Putamen (tissue), 1 donor: ENCODE results near the gene WFDC9.
"Not testable (repeated sequence)": the region's sequence is repeated elsewhere in the genome, so short reads cannot be mapped to it uniquely, and the experiment has no call there.

Experiments
- DNase-seq: peaks from one replicate; pipeline ENCODE4 v3.0.0-alpha.2; 2016; ENCODE audit warnings: low spot score

WFDC9 gene

GRCh38 chr20:45631184-45631583, at the start of gene WFDC9:
TSS of gene WFDC9 (minus strand) at chr20:45631284. CDS start at chr20:45610181, 21,103 bp downstream.
- no peak for DNase-seq

- no peak for DNase-seq
Measured at GRCh38 chr20:45679650-45680049, 48.6 kb upstream of the WFDC9 start.

GRCh38 chr20:45672765-45673164, 41.7 kb upstream of the WFDC9 start:
- no peak for DNase-seq

- no peak for DNase-seq
Measured at GRCh38 chr20:45670139-45670538, 39.1 kb upstream of the WFDC9 start, which contains the start of gene WFDC11. TSS of gene WFDC11 (minus strand) at chr20:45670239. CDS start at chr20:45650600, 19,639 bp downstream.

GRCh38 chr20:45657038-45657437, 26.0 kb upstream of the WFDC9 start:
- not testable (repeated sequence) for DNase-seq

GRCh38 chr20:45651726-45652125, 20.6 kb upstream of the WFDC9 start:
- not testable (repeated sequence) for DNase-seq

- no peak for DNase-seq
Measured at GRCh38 chr20:45649312-45649863, 18.3 kb upstream of the WFDC9 start.

GRCh38 chr20:45647441-45648050, 16.5 kb upstream of the WFDC9 start:
- no peak for DNase-seq

GRCh38 chr20:45646875-45647274, 15.8 kb upstream of the WFDC9 start:
- no peak for DNase-seq

GRCh38 chr20:45645869-45646268, 14.8 kb upstream of the WFDC9 start:
- DNase-seq: not testable (repeated sequence)

- not testable (repeated sequence) for DNase-seq
Measured at GRCh38 chr20:45641076-45641475, 10.0 kb upstream of the WFDC9 start.

GRCh38 chr20:45639687-45640086, 8.6 kb upstream of the WFDC9 start:
- DNase-seq: no peak

GRCh38 chr20:45636513-45636912, 5.4 kb upstream of the WFDC9 start:
- no peak for DNase-seq

GRCh38 chr20:45630371-45630770, 713 bp downstream of the WFDC9 start:
- DNase-seq: no peak

GRCh38 chr20:45629496-45630100, 1.5 kb downstream of the WFDC9 start, which contains the start of gene WFDC10A:
TSS of gene WFDC10A (plus strand) at chr20:45629739. CDS start at chr20:45629814, 75 bp downstream.
- no peak for DNase-seq

- no peak for DNase-seq
Measured at GRCh38 chr20:45626540-45626939, 4.5 kb downstream of the WFDC9 start.

- DNase-seq: no peak
Measured at GRCh38 chr20:45621593-45621992, 9.5 kb downstream of the WFDC9 start.

- no peak for DNase-seq
Measured at GRCh38 chr20:45617591-45617990, 13.5 kb downstream of the WFDC9 start.

- DNase-seq: no peak
Measured at GRCh38 chr20:45612314-45612713, 18.8 kb downstream of the WFDC9 start.

GRCh38 chr20:45611054-45611453, 20.0 kb downstream of the WFDC9 start:
- DNase-seq: no peak

GRCh38 chr20:45607810-45608209, 23.3 kb downstream of the WFDC9 start:
- no peak for DNase-seq

GRCh38 chr20:45595235-45595634, 35.8 kb downstream of the WFDC9 start:
- no peak for DNase-seq

- DNase-seq: no peak
Measured at GRCh38 chr20:45593498-45593897, 37.6 kb downstream of the WFDC9 start.
